GM18858 (cell line): Measurements from ENCODE around the gene DCTN1.
"Not testable (repeated sequence)": the region's sequence is repeated elsewhere in the genome, so short reads cannot be mapped to it uniquely, and the experiment has no call there.

ENCODE experiments used
- ATAC-seq: cut with Tn5 transposase; IDR thresholded peaks from one replicate; pipeline ENCODE4 v1.9.1; 2021; ENCODE audit not compliant: unreplicated experiment

Gene DCTN1

GRCh38 chr2:74372674-74373073, 7.4 kb downstream of the DCTN1 start:
- no peak for ATAC-seq

DNA sequence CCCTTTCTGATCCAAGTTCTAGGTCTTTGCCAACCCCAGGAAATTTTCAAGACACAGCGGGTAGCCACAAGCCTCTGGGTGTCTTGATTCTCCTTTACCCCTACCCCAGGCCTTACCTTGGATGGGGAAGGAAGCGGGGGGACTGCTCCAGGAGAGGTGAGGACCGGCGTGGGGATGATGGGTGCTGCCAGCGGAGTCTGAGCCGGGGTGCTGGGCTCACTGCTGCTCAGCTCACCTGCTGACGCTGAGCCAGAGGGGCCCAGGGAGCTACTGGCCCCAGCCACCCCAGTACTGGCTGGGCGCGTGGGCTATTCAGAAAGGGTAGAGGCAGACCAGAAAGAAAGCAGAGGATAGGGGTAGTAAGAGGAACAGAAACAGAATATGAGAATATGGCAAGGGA, 8.7 kb downstream of the DCTN1 start:
- ATAC-seq: no peak

- no peak for ATAC-seq
Observed at GRCh38 chr2:74369976-74370375, 10.1 kb downstream of the DCTN1 start.

- no peak for ATAC-seq
Observed at GRCh38 chr2:74368499-74368898, 11.6 kb downstream of the DCTN1 start.

DNA sequence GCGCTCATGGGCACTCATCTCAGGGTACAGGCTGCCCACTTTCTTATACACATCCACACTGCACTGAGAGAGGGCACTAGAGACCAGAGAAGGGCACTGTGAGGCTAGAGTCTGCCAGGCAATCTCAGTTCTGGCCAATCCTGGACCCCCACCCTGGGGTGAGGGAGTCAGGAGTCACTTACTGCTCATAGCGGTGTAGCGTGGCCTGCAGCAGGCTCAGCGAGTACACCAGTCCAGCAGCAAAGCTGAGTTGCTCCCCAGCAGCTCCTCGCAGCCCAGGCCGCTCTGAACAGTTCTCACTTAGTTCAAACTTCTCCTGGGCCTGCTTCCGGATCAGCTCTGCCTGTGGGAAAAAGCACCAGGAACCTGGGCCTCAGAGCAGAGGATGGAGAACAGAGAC, 12.3 kb downstream of the DCTN1 start:
- no peak for ATAC-seq

GRCh38 chr2:74366036-74366435, 14.1 kb downstream of the DCTN1 start:
- no peak for ATAC-seq

- no peak for ATAC-seq
Observed at GRCh38 chr2:74364533-74365505, 15.3 kb downstream of the DCTN1 start.

GRCh38 chr2:74361327-74361726, 18.8 kb downstream of the DCTN1 start:
- ATAC-seq: no peak

DNA sequence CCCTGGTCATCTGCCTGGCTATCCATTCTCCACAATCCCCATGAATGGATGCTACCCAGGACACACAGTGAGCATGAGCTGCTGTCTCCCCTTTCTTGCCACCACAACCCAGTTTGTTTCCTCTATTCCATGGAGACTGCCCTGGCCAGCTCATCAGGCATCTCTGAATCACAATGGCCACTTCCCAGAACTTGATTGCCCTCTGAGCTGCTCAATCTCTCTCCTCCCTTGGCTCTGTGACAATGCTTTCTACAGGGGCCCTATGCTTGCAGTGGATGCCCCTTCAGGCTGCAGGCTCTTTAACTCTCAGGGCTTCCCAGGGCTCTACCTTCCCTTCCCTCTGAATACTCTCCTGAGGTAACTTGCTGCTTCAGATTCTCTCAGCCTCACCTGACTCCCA, 22.5 kb downstream of the DCTN1 start:
- no peak for ATAC-seq

DNA sequence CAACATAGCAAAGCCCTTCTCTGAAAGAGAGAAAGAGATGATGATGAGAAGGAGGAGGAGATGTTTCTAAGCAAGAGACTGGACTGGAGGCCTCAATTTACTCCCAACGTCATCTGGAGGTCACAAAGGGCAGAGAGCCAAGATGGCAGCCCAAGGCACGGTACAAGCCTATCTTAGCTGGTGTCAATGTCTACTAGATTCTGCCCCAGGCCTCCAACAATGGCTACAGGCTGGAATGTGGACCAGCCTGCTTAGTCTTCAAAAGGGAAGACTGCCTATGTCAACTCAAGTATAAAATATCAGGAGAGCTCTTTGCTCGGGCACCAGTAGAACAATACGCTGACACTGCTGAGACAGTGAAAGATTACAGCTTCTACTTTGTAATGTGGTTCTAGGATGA, 30.2 kb downstream of the DCTN1 start:
- ATAC-seq: no peak

DNA sequence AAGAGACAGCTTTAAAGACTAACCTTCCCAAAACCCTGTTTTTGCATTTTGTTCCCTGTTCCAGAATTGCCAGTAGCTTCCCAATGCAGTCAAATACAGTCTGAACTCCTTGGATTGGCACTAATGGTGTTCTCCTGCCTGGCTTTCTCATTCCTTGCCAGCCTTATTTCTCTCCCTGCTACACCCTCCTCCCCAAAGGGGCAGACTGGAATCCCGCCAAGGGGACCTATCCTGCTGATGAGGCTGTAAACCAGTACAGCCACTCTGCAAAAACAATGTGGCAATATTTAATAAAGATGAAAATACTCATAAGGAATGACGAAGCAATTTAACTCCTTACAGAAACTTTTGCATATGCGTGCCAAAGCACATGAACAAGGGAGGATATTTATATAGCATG, 32.4 kb downstream of the DCTN1 start:
- no peak for ATAC-seq

DNA sequence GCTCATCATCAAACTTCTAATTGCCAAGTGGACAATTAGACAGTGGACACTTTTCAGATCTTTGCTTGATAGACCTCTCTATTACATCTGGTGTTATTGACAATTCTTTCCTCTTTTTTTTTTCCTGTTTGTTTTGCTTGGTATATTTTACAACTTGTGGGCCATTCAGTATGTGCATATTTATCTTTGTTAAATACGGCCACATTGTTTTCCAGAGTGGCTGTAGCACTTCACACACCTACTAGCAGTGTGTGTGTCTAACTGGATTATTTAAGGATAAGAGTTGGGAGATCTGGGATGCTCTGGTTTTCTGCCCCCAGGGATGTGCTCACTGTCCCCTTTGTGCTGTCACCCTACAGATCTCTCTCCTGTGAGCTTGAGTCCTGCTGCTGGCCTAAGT, 32.8 kb downstream of the DCTN1 start:
- ATAC-seq: no peak

DNA sequence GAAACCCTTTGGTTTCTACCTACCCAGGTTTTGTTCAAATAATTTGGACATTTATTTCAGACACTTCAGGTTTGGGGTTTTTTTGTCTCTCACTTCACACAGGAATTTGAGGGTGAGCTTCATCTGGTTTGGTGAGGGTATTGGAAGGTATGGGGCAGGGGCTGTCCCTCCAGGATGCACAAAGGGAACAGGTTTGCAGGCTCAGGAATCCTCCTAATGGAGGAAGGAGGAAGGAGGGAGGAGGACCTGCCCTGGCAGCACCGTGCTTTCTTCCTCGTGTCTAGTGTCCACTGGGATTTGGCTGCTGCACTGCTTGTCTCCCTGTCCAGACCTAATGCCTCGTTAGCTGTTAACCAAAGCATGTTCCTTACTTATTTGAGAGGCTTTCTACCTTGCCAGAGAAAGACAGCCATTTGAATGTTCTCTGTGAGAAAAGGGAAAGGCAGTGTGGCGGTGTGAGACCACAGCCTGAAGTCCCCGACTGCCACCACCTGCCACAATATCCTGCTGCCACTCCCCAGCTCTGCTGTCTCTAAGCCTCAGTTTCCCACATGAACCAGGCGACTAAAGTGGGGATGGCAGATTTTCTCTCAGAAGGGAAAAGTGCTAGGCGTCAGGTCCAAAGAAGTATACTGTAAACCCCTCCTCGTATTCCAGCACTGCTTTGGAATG, 34.7 kb downstream of the DCTN1 start:
- no peak for ATAC-seq

DNA sequence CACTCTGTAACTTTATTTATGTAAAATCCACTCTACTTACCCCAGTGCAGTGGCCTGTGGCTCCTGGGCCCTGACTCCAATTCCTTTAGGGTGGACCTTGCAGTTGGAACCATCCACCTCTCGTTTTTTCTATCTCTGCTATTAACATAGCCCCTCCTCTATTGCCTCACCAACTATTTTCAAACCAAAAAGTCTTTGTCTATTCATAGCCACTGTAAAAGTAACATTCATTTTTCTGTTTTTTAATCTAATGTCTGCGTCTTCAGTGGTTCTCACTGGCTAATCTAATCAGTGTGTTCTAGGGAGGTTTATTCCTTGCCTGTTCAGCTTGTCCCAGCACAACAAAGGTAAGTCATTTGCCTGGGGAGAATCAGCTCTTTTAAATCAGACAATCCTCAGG, 36.8 kb downstream of the DCTN1 start, which contains the start of gene SLC4A5:
Gene SLC4A5, minus strand, starts transcription at position 101 of the 400 bp plus-strand sequence. CDS start 28,393 bp downstream, outside the sequence.
- no peak for ATAC-seq

GRCh38 chr2:74336227-74336626, 43.9 kb downstream of the DCTN1 start:
- ATAC-seq: not testable (repeated sequence)

DNA sequence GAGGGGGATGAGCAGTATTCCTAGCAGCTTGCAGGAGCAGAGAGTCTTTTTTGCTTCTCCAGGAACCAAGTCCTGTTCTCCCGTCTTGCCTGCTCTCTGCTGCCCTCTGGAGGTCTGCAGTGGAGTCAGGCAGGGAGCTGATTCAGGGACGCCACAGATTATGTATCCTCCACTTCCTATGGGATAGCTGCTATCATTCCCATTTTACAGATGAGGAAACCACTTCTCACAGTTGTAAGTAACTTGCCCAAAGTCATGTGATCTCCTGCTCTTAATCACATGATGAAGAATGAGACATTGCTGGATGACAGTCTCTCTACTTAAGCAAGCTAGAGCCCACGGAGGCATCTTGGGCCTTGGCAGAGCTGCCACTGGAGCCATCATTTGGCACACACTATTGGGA, 45.2 kb downstream of the DCTN1 start:
- ATAC-seq: no peak

DNA sequence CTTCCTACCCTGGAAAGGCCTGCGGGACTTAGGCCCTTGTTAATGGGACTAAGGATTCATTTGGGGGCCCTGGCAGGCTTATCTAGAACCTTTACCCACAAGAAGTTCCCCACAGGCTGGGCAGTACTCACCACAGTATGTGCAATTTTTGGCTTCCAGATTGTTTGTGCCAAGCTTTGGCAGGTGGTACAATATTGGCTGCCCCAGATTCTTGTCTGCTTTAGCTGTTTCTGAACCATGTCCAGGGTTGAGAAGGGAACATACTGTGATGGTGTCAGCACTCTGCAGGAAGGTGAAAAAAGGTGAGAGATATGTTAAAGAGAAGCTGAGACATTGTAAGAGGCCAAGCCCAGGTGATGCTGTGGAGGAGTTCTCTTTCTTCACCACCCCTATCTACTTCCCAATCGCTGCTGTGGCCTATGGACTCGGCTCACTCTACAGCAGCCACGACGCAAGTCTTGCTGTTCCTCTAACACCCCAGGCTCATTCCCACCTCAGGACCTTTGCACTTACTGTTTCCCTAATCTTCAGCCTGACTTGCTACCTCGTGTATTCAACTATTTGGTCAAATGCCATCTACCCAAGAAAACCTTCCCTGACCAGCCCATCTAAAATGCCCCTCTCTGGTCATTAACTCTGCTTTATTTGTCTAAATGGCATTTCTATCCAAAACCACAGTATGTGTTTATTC, 46.1 kb downstream of the DCTN1 start:
- ATAC-seq: no peak

GRCh38 chr2:74333175-74333574, 46.9 kb downstream of the DCTN1 start:
- ATAC-seq: no peak

DNA sequence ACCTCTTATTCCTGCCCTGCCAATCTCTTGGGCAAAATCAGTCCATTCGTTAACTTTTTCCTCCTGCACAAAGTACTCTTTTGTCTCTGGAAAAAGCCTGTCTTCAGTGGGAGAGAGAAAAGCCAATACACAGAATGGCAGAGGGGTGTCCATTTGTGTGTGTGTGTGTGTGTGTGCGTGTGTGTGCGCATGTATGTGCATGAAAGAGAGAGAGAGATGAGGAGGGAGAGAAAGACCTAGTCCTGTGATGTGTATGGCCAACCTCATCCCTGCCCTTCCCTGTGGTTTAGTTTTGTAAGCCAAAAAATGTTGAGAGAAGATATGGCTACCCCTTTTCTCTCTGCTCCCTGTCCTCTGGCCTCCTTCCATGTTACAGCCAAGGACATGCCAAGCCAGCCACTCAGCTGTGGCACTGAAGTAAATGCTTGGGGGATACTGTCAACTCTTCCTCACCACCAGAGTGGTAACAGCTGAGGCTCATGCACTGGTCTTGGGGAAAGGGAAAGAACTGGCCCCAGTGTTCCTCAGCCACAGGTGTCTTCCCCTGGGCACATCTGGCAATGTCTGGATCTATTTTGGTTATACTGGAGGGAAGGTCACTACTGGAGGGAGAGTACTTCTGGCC, 47.4 kb downstream of the DCTN1 start:
- ATAC-seq: no peak

- ATAC-seq: no peak
Observed at GRCh38 chr2:74328573-74328972, 51.5 kb downstream of the DCTN1 start.

DNA sequence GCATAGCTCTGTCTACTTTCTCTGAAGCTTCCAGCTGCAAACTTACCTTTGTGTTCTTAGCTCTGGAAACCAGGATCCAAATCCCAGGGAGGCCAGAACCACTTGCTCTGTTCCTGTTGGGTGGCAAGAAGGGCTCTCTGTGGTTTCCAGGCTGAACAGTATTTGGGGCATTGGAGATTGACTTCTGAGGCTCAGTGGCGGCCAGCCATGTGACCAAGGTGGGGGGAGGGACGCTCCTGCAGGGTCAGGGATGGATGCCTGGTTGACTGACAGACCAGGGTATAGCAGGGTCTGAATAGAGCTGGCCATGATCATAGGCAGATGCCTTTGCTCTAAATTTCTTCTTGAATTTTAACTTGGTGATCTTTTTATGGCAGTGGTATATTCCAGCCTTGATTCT, 52.0 kb downstream of the DCTN1 start:
- no peak for ATAC-seq
